GM21619 (cell line): ENCODE measurements around the gene SPON1.

Source experiments
- ATAC-seq: cut with Tn5 transposase; IDR thresholded peaks from one replicate; pipeline ENCODE4 v1.9.1; 2021; ENCODE audit not compliant: unreplicated experiment

The SPON1 gene

DNA sequence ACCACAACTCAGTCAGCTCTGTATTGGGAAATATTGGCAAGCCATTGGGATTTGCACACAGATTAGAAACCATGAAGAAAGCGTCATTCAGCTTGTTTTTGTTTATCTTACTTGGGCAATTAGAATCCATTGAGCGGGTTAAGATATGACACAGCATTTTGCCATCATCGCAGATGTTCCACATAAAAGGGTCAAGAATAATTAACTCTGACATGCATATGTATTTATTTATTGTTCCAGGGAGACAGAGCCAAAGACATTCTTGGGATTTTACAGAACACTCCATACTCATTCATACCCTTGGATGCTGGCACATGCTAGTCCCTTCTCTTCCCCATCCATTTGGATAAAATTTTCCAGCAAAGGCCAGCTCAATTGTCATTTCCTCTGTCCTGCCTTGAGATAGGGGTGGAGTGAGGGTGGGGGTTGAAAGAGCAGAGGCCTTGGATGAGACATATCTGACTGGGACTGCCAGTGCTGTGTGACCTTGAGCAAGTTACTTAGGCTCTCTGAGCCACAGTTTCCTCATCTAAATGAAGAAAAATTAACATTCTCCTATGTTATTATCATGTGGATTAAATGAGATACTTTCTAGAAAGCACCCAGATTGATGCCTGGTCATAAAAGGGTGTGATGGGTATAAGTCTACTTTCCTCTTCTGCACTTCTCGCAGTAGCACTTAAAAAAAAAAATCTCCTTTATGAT, 216.7 kb downstream of the SPON1 start:
- no peak for ATAC-seq

DNA sequence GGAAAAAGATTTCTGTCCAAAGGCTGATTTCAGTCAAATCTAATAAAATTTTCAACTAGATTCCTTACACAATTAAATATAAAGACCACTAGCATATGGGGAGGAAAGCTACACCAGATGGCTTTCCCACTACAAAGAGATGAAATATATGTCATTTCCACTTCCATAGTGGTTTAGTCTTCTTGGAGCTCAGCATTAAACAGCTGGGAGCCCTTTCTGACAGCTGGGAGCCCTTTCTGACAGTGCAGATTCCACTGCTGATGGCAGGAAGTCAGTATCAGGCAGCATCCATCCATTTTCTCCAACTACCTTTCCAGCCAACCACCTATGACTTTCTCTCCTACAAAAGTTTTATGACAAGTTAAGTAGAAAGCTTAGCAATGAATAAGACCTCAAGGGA, 218.6 kb downstream of the SPON1 start:
- no peak for ATAC-seq

DNA sequence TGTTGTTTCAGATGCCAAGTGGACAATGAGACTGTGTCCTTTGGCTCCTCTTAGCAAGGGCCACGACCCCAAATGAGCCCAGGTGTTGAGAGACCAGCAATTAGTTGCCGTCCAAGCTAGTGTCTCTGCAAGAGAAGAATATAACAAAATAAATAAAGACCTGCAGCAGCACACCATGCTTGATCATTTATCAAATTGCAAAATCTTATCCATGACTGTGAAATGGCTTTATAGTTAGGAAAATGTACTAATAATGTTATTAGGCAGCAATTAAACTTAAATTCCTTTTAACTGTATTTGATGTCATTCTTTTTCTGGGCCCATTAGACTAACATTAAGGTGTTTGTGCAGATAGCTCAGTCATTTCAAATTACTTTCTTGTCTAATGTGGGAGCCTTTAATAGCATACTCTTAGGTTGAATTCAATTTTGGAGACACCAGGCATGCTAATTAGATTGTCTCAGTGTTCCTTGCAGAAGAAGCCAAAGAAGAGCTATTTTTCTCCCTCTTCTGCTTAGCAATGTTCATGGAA, 220.4 kb downstream of the SPON1 start:
- no peak for ATAC-seq

DNA sequence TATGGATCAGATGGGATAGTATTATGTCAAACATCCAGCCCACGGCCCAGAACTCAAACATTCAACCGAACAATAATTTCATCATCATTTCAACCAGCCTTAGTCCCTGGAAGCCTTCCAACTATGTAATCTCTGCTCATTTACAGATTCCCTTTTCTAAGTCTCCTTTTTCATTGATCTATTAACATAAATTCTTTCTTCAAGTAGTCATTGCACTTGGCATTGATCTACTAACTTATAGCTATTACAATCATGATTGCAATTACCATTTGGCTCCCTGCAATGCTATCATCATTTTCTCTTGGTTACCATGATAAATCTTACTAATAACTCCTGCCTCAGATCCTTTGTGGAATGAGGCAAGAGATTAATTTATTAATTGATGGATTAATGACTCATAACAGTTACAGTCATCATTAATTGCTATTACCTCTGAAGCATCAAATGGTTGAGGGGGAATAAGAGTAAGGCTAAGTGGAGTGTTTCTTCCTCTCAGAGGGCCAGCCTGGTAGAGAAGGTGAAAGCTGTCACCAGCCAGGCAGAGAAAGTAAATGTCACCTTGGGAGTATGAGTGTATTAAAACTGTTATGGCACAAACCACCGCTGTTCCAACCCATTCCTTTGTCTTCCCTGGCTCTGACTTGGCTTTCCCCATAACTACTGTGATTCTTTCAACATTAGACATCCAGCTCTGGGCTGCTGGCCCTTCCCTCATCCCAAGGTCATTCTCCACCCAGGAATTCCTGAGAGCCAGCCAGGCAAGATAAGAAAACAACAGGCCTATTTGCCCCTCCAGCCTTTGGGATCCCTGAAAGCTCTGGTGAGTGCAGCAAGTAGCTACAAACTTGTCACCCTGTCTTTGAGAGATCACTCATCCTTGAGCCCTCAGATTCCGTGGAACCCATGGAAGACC, 221.8 kb downstream of the SPON1 start:
- ATAC-seq: no peak

DNA sequence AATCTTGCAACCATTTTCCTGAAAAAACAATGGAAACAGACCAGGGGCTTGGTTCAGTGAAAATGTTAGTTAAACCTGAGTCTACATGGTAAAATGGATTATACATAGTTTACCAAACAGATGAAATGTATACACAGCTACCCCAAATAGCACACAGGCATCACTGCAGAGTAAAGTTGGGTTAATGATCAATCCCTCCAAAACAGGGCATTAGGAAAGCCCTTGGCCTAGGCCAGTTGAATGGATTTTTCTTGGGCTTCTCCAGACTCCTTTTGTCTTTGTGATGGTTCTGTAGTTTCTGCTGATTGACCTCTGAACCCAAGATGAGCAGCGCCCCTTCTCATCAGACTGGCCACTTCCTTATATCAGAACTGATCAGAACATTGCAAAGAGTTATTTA, 222.9 kb downstream of the SPON1 start:
- ATAC-seq: no peak

DNA sequence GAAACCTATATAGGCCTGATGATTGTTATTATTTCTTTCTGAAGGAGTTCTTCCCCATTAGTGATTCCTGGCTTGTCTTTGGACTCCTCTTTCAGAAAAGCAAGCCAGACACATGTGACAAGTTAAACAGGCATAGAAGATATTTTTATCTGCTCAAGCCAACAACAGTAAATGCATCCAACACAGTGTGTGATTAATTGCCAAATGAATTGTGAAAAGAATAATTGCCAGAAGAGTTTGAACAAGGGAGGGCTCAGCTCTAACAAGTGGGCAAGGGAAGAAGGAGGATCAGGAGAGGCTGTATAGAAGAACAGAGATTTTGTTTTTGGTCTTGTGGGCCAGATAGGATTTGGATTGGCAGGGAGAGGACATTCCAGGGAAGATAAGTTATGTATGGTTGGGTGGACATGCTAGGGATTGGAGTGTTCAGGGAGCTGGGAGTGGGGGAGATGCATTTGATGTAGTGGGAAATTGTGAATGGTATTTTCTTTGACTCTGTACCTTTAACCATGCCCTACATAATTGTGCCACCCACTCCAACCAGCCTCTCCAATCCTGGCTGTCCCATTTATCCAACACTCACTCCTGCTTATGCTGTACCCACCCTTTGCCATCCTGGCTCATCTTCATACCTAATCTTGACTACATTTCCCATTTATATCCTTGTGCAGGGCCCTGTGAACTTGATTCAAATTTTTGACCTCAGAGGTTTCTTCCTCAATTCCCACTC, 223.7 kb downstream of the SPON1 start:
- no peak for ATAC-seq

GRCh38 chr11:14189874-14190273, 227.4 kb downstream of the SPON1 start:
- ATAC-seq: no peak

DNA sequence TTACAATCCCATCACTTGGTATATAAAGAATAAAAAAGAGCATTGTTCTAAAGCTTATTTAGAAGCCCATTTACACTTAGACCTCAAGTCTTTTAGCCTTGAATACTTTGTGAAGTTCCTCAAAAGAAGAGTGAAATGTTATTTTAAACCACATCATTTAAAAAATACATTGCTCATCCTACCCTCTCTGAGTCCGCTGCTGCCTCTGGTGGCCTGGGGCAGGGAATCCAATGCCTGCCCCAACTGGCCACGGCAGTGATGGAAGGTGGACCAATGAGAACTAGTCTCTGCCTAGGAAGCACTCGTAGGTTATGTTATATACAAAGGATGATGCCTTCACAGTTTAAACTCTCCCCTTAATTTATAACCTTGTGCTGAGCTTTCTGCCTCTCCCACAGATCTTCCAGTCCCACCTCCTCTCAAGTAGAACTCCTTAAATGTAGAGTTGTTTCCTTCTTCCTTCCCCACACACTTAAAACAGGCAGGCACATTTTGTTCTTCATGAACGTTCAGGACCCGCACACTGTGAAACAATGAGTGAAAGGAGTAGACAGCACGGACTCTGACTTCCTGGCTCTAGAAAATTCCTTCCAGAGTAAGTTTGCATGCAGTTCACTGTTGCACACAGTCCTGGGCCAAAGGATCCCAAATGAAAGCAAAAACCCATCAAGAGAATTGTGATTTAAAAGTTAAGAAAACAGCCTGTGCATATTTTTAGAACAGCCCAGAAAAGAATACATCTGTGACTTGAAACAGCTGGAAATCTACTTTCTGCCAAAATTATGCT, 228.7 kb downstream of the SPON1 start:
- ATAC-seq: no peak

DNA sequence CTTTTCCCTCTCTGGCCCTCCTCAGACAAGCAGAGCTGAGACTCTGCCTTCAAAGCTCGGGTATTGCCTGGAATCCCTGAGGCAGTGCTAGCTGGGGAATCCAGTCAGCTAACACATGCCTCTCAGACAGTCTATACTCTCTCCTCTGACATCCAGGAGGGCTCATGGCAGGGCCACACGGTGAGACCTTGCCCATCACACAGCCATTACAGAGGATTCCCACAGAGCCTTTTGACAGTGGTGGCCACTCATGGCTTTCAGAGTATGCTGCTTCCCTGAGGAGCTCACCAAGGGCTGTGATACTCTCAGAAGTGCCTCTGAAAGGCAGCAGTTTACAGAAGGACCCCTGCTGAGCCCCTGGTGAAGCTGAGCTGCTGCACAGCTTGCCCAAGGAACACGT, 231.1 kb downstream of the SPON1 start:
- ATAC-seq: no peak

- peak; percentile 72 for ATAC-seq
These were observed 240.0 kb downstream of the SPON1 start for GRCh38 chr11:14202251-14203196.

DNA sequence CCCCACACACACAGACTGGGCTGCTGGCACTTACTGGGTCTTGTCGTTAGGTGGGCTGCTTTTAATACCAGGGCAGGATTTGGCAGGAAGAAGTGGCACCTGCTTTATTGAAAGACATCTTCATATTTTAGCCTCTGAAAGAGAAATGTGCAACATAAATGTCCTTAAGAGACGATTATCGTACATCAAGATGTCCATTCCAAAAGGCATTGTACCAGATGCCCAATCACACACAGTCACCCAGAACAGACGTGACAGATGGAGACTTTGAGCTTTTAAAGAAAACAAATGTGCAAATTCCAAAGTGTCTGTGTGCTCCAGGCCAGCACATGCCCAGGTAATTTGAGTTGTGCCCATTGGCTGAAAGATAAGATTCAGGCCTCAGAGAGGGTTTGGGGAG, 240.8 kb downstream of the SPON1 start:
- ATAC-seq: no peak

DNA sequence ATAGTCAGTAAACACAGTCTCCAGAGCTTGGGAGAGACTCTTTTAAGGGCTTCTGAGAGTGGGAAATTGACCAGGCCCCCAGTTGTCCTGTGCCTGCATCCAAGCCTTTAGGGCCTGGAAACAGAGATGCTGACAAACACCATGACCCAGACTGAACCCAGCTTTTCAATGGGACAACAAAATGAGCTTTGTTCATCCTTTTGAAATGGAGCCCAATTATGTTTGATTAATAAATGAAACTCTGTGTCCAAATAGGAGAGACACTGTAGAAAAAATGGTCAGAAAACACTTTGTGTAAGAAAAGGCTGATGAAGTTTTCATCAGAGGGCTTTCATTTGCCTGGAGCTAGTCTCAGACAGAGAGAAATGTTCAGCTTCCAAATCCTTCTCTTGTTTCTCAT, 250.5 kb downstream of the SPON1 start:
- no peak for ATAC-seq

DNA sequence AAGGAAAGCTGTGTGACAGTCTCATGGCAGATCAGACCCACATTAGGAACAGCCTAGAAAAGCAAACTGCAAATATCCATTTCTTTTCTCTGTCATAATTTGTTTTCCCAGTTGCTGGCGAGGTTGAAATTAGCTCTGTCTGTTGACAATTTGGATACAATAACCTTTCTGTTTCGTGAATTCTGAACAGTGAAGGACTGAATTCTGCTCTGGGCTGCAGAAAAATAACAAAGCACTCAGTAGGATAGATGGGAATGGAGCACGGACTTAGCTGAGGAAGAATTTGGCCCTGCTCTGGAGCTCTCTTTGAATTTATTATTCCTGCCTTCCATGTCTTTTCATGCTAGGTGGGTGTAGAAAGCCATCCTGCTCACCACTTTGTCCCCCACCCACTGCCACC, 256.2 kb downstream of the SPON1 start:
- ATAC-seq: no peak

GRCh38 chr11:14223636-14224288, 261.2 kb downstream of the SPON1 start:
- no peak for ATAC-seq

- no peak for ATAC-seq
These were observed 261.9 kb downstream of the SPON1 start for GRCh38 chr11:14224395-14224794.

DNA sequence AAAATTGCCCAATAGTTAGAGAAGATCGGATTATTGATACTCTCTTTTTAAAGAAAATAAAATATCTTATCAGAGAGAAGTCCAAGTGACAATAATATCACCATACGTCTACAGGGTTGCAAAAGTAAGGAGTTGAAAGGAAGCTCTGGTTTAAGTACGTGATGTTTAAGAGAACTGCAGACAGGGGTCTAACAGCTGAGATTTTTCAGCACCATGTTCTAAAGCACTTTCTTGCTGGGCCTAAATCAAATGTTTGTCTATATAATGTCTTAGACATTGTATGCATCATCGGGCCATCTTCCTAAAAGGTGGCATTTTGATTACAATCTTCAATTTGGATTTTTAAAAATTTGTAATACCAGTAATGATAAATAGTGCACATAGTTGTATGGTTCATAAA, 263.1 kb downstream of the SPON1 start:
- no peak for ATAC-seq

GRCh38 chr11:14228356-14228755, 265.8 kb downstream of the SPON1 start:
- ATAC-seq: no peak

DNA sequence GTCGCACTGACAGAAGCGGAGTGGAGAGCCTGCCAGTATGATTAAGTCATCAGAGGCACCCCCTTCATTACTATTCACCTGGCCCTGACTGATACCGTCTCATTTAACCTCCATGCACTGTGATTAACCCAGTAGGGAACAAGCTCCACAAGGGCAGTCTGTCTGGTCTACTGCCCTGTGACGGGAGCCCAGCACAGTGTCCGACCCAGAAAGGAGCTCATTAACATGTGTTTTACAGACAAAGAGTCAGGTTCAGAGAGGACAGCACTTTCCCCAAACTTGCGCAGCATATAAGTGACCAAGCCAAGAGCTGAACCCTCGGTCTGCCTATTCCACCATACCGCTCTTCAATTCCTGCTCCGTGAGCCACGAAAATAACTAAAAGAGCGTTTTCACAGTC, 266.9 kb downstream of the SPON1 start:
- ATAC-seq: no peak

- no peak for ATAC-seq
These were observed 267.9 kb downstream of the SPON1 start for GRCh38 chr11:14230407-14230806.
